HEK293 (cell line): ENCODE measurements around the gene LRP1B.

Experiments
- CTCF ChIA-PET: fragments of 350-600 bp; formaldehyde crosslinking; extraction: SDS; loops from one replicate; lab custom pipeline; 2021; ENCODE audit warnings: antibody characterized with exemption; lab: Yijun Ruan, JAX
- POLR2A ChIA-PET: fragments of 300-600 bp; formaldehyde crosslinking; extraction: SDS; loops from one replicate; lab custom pipeline; 2020; ENCODE audit warnings: antibody characterized with exemption, inconsistent platforms; lab: Yijun Ruan, JAX
- H3K27ac ChIP-seq: fragments of 200-500 bp; sonication (Bioruptor generic); 2 replicates; pipeline ENCODE4 v1.5.1; 2014; ENCODE audit warnings: low read depth, low read length, control low read depth, inconsistent platforms; ENCODE audit errors: extremely low read depth
- H3K36me3 ChIP-seq, 2 experiments: fragments of 200-500 bp in 1 of 2; sonication (Bioruptor generic) in 1 of 2; 1 replicate in 1 of 2; 2 replicates in 1 of 2; pipeline ENCODE4 v1.5.1; 2014 to 2017; ENCODE audit warnings: inconsistent platforms in 2 of 2, low read length in 2 of 2; ENCODE audit not compliant: control insufficient read depth in 2 of 2, insufficient read depth in 1 of 2
- H3K4me1 ChIP-seq: fragments of 200-500 bp; sonication (Bioruptor generic); 2 replicates; pipeline ENCODE4 v1.5.1; 2014; ENCODE audit warnings: mild to moderate bottlenecking, low read length, inconsistent platforms; ENCODE audit not compliant: control insufficient read depth, insufficient read depth
- H3K4me3 ChIP-seq: 2 replicates; pipeline ENCODE4 v1.5.1; 2011; ENCODE audit warnings: low read depth, mild to moderate bottlenecking, control low read depth, low read length, moderate library complexity
- H3K9me3 ChIP-seq: fragments of 200-500 bp; sonication (Bioruptor generic); 2 replicates; pipeline ENCODE4 v1.5.1; 2014; ENCODE audit warnings: low read depth, low read length, inconsistent platforms; ENCODE audit not compliant: control insufficient read depth, insufficient read depth
- SALL2 ChIP-seq: fragments of 450-650 bp; formaldehyde crosslinking; IDR thresholded peaks from 2 replicates; pipeline ENCODE4 v1.5.0; 2017; ENCODE audit warnings: missing biosample characterization, mild to moderate bottlenecking, missing genetic modification characterization, borderline replicate concordance
- SP3 ChIP-seq: fragments of 450-650 bp; formaldehyde crosslinking; IDR thresholded peaks from 2 replicates; pipeline ENCODE4 v1.5.1; 2016; ENCODE audit warnings: missing biosample characterization, missing genetic modification characterization
- ZBTB10 ChIP-seq: fragments of 450-650 bp; formaldehyde crosslinking; IDR thresholded peaks from 2 replicates; pipeline ENCODE4 v1.5.1; 2016; ENCODE audit warnings: missing biosample characterization, missing genetic modification characterization
- ZBTB20 ChIP-seq: fragments of 450-650 bp; formaldehyde crosslinking; IDR thresholded peaks from 2 replicates; pipeline ENCODE4 v1.5.1; 2016; ENCODE audit warnings: missing biosample characterization, missing genetic modification characterization
- ZBTB7A ChIP-seq: fragments of 450-650 bp; formaldehyde crosslinking; IDR thresholded peaks from 2 replicates; pipeline ENCODE4 v1.5.1; 2016; ENCODE audit warnings: low read depth, missing biosample characterization, missing genetic modification characterization
- ZNF223 ChIP-seq: fragments of 450-650 bp; formaldehyde crosslinking; IDR thresholded peaks from 2 replicates; pipeline ENCODE4 v1.5.1; 2016; ENCODE audit warnings: missing biosample characterization, missing genetic modification characterization
- ZNF302 ChIP-seq: fragments of 450-650 bp; formaldehyde crosslinking; IDR thresholded peaks from 2 replicates; pipeline ENCODE4 v1.5.1; 2016; ENCODE audit warnings: missing biosample characterization, missing genetic modification characterization, low read depth
- ZNF324 ChIP-seq: fragments of 450-650 bp; formaldehyde crosslinking; IDR thresholded peaks from 2 replicates; pipeline ENCODE4 v1.5.1; 2016; ENCODE audit warnings: missing biosample characterization, missing genetic modification characterization
- ZNF580 ChIP-seq: fragments of 450-650 bp; formaldehyde crosslinking; IDR thresholded peaks from 2 replicates; pipeline ENCODE4 v1.5.1; 2016; ENCODE audit warnings: missing biosample characterization, missing genetic modification characterization
- ZNF623 ChIP-seq: fragments of 450-650 bp; formaldehyde crosslinking; IDR thresholded peaks from 2 replicates; pipeline ENCODE4 v1.5.1; 2016; ENCODE audit warnings: missing biosample characterization, missing genetic modification characterization
- ZNF664 ChIP-seq: fragments of 450-650 bp; formaldehyde crosslinking; IDR thresholded peaks from 2 replicates; pipeline ENCODE4 v1.5.1; 2016; ENCODE audit warnings: missing biosample characterization, missing genetic modification characterization
- TF ChIP-seq, protein P1 (sequence below): fragments of 450-650 bp; formaldehyde crosslinking; IDR thresholded peaks from 2 replicates; pipeline ENCODE4 v1.5.1; 2016; ENCODE audit warnings: missing biosample characterization, missing genetic modification characterization, borderline replicate concordance
- TF ChIP-seq, protein P2 (sequence below): fragments of 450-650 bp; IDR thresholded peaks from 2 replicates; pipeline ENCODE4 v1.5.1; 2018; ENCODE audit warnings: missing biosample characterization, missing genetic modification characterization
- TF ChIP-seq, protein P3 (sequence below): fragments of 450-650 bp; formaldehyde crosslinking; IDR thresholded peaks from 2 replicates; pipeline ENCODE4 v1.5.1; 2016; ENCODE audit warnings: missing biosample characterization, missing genetic modification characterization

Gene LRP1B

GRCh38 chr2:141620372-141620771 lies 510.4 kb downstream of the LRP1B start:
- Histone ChIP-seq H3K27ac (no peak overlapping the region), H3K9me3 (no peaks in the 10 kb centered on the region), H3K36me3 (no peaks in the 10 kb centered on the region), H3K4me1 (no peaks in the 10 kb centered on the region), H3K4me3 (no peak overlapping the region)
- CTCF ChIA-PET, result no interaction called here
- TF ChIP-seq, protein P1, sequence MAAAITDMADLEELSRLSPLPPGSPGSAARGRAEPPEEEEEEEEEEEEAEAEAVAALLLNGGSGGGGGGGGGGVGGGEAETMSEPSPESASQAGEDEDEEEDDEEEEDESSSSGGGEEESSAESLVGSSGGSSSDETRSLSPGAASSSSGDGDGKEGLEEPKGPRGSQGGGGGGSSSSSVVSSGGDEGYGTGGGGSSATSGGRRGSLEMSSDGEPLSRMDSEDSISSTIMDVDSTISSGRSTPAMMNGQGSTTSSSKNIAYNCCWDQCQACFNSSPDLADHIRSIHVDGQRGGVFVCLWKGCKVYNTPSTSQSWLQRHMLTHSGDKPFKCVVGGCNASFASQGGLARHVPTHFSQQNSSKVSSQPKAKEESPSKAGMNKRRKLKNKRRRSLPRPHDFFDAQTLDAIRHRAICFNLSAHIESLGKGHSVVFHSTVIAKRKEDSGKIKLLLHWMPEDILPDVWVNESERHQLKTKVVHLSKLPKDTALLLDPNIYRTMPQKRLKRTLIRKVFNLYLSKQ (tag by site-specific recombination), result no peak
- TF ChIP-seq SALL2 (no peak), ZNF223 (tag by site-specific recombination) (no peak), ZNF324 (tag by site-specific recombination) (no peak), ZBTB7A (tag by site-specific recombination) (no peak), ZNF580 (tag by site-specific recombination) (no peak), ZNF302 (tag by site-specific recombination) (no peak), ZBTB10 (no peak)
- POLR2A ChIA-PET, result no interaction called here

- H3K27ac ChIP-seq, result no peak overlapping the region
- no peaks in the 10 kb centered on the region for H3K9me3 ChIP-seq
- H3K4me3 ChIP-seq, result no peak overlapping the region
- POLR2A ChIA-PET, result no interaction called here
- CTCF ChIA-PET, result no interaction called here
- no peaks in the 10 kb centered on the region for H3K4me1 ChIP-seq
- no peaks in the 10 kb centered on the region for H3K36me3 ChIP-seq
- TF ChIP-seq ZNF623 (tag by site-specific recombination) (no peak), SP3 (no peak), SALL2 (no peak), ZNF664 (tag by site-specific recombination) (no peak)
- TF ChIP-seq, protein P2, sequence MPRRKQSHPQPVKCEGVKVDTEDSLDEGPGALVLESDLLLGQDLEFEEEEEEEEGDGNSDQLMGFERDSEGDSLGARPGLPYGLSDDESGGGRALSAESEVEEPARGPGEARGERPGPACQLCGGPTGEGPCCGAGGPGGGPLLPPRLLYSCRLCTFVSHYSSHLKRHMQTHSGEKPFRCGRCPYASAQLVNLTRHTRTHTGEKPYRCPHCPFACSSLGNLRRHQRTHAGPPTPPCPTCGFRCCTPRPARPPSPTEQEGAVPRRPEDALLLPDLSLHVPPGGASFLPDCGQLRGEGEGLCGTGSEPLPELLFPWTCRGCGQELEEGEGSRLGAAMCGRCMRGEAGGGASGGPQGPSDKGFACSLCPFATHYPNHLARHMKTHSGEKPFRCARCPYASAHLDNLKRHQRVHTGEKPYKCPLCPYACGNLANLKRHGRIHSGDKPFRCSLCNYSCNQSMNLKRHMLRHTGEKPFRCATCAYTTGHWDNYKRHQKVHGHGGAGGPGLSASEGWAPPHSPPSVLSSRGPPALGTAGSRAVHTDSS (tag by site-specific recombination), result no peak
- TF ChIP-seq, protein P1 (tag by site-specific recombination), result no peak
Measured at GRCh38 chr2:141618457-141618856, 512.4 kb downstream of the LRP1B start.

DNA sequence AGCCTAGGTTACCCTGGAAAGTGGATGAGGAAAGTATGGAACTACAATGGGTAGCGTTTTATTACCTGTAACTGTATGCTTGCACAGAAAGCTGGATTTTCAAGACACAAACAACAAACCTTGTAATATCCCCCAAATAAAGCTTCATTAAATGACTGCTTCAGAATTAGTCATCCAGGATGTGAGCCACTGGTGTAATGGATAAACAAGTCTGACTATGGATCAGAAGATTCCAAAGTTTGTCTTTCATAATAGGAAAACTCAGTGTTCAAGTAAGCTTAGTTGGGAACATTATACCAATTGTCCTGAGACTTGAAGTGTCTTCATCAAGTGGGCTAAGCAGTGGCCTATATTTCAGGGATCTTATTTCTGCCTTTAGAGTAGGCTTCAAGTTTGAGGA lies 518.8 kb downstream of the LRP1B start:
- CTCF ChIA-PET, result interaction anchor here (0.6 kb wide), 1 partner anchor 299 kb away, joined by 3 read pairs; no protein-coding TSS in a partner anchor
- Histone ChIP-seq H3K9me3 (no peaks in the 10 kb centered on the region), H3K36me3 (no peaks in the 10 kb centered on the region; a peak in 1 of 3 replicates), H3K27ac (no peak overlapping the region), H3K4me3 (no peak overlapping the region), H3K4me1 (peaks cover 12% of the 10 kb centered on the region)
- TF ChIP-seq ZBTB20 (tag by site-specific recombination), result peak; percentile 47
- TF ChIP-seq, protein P3, sequence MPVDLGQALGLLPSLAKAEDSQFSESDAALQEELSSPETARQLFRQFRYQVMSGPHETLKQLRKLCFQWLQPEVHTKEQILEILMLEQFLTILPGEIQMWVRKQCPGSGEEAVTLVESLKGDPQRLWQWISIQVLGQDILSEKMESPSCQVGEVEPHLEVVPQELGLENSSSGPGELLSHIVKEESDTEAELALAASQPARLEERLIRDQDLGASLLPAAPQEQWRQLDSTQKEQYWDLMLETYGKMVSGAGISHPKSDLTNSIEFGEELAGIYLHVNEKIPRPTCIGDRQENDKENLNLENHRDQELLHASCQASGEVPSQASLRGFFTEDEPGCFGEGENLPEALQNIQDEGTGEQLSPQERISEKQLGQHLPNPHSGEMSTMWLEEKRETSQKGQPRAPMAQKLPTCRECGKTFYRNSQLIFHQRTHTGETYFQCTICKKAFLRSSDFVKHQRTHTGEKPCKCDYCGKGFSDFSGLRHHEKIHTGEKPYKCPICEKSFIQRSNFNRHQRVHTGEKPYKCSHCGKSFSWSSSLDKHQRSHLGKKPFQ (tag by site-specific recombination), result no peak
- POLR2A ChIA-PET, result no interaction called here
